GM21737 (cell line): ENCODE results near the gene DAG1.

Experiments
- ATAC-seq: cut with Tn5 transposase; IDR thresholded peaks from one replicate; pipeline ENCODE4 v1.9.1; 2021; ENCODE audit warnings: mild to moderate bottlenecking, moderate library complexity; ENCODE audit not compliant: unreplicated experiment

DAG1 gene

GRCh38 chr3:49512781-49513355 is 42.8 kb downstream of the DAG1 start:
- no peak for ATAC-seq

GRCh38 chr3:49513494-49514124 is 43.5 kb downstream of the DAG1 start:
- no peak for ATAC-seq

DNA sequence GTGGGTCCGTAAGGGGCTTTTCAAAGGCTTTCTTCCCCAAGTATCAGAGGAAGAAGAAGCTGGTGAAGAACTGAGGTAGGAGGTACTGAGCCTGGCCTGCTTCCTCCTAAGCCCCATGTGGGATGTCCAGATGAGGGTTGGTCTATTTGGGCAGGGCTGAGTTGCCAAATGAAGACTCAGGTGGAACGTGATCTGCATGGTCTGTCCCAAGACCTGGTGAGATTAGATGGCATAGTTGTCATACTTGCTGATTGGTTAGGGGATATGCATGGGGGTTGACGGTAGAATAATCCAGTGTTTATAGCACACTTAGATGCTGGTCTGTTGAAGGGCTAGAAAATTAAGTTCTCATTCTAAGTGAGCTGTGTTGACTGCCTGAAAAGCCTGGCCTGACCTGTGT is 47.9 kb downstream of the DAG1 start:
- no peak for ATAC-seq

GRCh38 chr3:49518441-49518840 is 48.4 kb downstream of the DAG1 start:
- ATAC-seq = no peak

GRCh38 chr3:49519296-49519695 is 49.2 kb downstream of the DAG1 start:
- no peak for ATAC-seq

GRCh38 chr3:49519916-49520385 is 49.9 kb downstream of the DAG1 start:
- ATAC-seq = no peak

GRCh38 chr3:49523756-49524747 is 54.0 kb downstream of the DAG1 start:
- ATAC-seq = no peak

DNA sequence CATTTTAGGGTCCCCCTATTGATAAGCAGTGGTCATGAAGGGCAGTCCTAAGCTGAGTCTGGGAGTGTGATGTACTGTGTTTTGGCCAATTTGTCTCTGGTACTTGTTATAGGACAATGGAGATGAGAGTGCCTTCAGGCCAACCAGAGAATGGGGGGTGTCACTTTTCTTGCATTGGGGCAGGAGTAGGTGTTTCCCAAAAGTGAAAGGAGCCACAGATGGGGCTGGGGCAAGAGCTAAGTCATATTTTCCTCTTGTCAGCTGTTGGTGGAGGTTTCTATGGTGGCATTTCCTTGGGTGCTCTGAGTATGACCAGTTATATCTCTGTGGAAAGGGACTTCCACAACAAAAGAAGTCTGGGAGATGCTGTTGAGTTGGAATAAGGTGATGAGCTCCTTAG is 59.5 kb downstream of the DAG1 start:
- ATAC-seq = no peak

GRCh38 chr3:49530231-49530630 is 60.2 kb downstream of the DAG1 start:
- no peak for ATAC-seq

- ATAC-seq = no peak
Observed at GRCh38 chr3:49530701-49531100, 60.6 kb downstream of the DAG1 start.

DNA sequence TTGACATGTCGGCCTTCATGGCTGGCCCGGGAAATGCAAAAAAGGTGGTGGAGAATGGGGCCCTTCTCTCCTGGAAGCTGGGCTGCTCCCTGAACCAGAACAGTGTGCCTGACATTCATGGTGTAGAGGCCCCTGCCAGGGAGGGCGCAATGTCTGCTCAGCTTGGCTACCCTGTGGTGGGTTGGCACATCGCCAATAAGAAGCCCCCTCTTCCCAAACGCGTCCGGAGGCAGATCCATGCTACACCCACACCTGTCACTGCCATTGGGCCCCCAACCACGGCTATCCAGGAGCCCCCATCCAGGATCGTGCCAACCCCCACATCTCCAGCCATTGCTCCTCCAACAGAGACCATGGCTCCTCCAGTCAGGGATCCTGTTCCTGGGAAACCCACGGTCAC is 61.2 kb downstream of the DAG1 start:
- no peak for ATAC-seq

- no peak for ATAC-seq
Observed at GRCh38 chr3:49531715-49532114, 61.6 kb downstream of the DAG1 start.

DNA sequence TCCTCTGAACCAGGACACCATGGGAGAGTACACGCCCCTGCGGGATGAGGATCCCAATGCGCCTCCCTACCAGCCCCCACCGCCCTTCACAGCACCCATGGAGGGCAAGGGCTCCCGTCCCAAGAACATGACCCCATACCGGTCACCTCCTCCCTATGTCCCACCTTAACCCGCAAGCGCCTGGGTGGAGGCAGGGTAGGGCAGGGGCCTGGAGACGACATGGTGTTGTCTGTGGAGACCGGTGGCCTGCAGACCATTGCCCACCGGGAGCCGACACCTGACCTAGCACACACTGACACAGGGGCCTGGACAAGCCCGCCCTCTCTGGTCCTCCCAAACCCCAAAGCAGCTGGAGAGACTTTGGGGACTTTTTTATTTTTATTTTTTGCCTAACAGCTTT is 63.0 kb downstream of the DAG1 start:
- ATAC-seq = no peak

DNA sequence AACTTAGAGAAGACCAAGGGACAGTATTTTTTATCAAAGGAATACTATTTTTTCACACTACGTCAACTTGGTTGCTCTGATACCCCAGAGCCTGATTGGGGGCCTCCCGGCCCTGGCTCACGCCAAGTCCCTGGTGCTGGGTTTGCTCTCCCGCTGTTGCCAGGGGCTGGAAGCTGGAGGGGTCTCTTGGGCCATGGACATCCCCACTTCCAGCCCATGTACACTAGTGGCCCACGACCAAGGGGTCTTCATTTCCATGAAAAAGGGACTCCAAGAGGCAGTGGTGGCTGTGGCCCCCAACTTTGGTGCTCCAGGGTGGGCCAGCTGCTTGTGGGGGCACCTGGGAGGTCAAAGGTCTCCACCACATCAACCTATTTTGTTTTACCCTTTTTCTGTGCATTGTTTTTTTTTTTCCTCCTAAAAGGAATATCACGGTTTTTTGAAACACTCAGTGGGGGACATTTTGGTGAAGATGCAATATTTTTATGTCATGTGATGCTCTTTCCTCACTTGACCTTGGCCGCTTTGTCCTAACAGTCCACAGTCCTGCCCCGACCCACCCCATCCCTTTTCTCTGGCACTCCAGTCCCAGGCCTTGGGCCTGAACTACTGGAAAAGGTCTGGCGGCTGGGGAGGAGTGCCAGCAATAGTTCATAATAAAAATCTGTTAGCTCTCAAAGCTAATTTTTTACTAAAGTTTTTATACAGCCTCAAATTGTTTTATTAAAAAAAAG is 63.9 kb downstream of the DAG1 start:
- ATAC-seq = no peak

DNA sequence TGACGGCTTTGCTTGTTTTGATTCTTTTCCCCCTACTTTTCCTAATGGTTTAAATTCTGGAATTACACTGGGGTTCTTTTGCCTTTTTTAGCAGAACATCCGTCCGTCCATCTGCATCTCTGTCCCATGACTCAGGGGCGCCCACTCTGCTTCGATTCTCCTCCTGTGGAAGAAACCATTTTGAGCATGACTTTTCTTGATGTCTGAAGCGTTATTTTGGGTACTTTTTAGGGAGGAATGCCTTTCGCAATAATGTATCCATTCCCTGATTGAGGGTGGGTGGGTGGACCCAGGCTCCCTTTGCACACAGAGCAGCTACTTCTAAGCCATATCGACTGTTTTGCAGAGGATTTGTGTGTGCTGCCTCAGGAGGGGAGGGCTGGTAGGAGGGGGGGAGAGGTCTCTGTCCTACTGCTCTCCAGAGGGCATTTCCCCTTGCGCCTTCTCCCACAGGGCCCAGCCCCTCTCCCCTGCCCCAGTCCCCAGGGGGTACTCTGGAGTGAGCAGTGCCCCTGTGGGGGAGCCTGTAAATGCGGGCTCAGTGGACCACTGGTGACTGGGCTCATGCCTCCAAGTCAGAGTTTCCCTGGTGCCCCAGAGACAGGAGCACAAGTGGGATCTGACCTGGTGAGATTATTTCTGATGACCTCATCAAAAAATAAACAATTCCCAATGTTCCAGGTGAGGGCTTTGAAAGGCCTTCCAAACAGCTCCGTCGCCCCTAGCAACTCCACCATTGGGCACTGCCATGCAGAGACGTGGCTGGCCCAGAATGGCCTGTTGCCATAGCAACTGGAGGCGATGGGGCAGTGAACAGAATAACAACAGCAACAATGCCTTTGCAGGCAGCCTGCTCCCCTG is 64.7 kb downstream of the DAG1 start:
- ATAC-seq = no peak

GRCh38 chr3:49535971-49536874 is 66.2 kb downstream of the DAG1 start:
- no peak for ATAC-seq

GRCh38 chr3:49536875-49537533 is 66.9 kb downstream of the DAG1 start:
- ATAC-seq = no peak
